HepG2 (cell line): Measurements from ENCODE around the gene ZNF416. TPM values are rescaled to one million over a fixed set of nuclear protein-coding genes. Genes with fewer than 3 reads are reported as not detected.

ENCODE experiments used
- ATF1 ChIP-seq: IDR thresholded peaks from 2 replicates; pipeline ENCODE4 v1.6.1; 2016; ENCODE audit warnings: mild to moderate bottlenecking, control low read depth
- EEA1 ChIP-seq: sonication (generic); formaldehyde crosslinking; IDR thresholded peaks from 2 replicates; pipeline ENCODE4 v1.5.1; 2020; ENCODE audit warnings: mild to moderate bottlenecking, missing genetic modification reagents, borderline replicate concordance
- ETV6 ChIP-seq: sonication (generic); formaldehyde crosslinking; conservative IDR thresholded peaks from 2 replicates; pipeline ENCODE4 v1.4.0; 2020; ENCODE audit warnings: missing genetic modification reagents
- GFI1 ChIP-seq: sonication (generic); formaldehyde crosslinking; IDR thresholded peaks from 2 replicates; pipeline ENCODE4 v1.5.0; 2020; ENCODE audit warnings: missing genetic modification reagents, mild to moderate bottlenecking, borderline replicate concordance
- GTF3A ChIP-seq: sonication (generic); formaldehyde crosslinking; conservative IDR thresholded peaks from 2 replicates; pipeline ENCODE4 v1.4.0; 2020; ENCODE audit warnings: mild to moderate bottlenecking, missing genetic modification reagents
- HBP1 ChIP-seq: IDR thresholded peaks from 2 replicates; pipeline ENCODE4 v1.6.1; 2016; ENCODE audit warnings: low read depth, control low read depth
- HCFC1 ChIP-seq: fragments of 150-350 bp; IDR thresholded peaks from 2 replicates; pipeline ENCODE4 v1.6.1; 2014; ENCODE audit warnings: low read depth, low read length
- HDAC1 ChIP-seq: sonication (generic); formaldehyde crosslinking; IDR thresholded peaks from 2 replicates; pipeline ENCODE4 v1.5.1; 2020; ENCODE audit warnings: mild to moderate bottlenecking, missing genetic modification reagents
- HNRNPH1 ChIP-seq: fragments of 200-400 bp; formaldehyde crosslinking; optimal IDR thresholded peaks from 2 replicates; pipeline ENCODE3; 2017; ENCODE audit warnings: mild to moderate bottlenecking, low read depth, low read length
- KAT8 ChIP-seq: IDR thresholded peaks from 2 replicates; pipeline ENCODE4 v1.6.1; 2016; ENCODE audit warnings: missing genetic modification reagents, missing compliant biosample characterization
- LCORL ChIP-seq, 2 experiments: fragments of 450-650 bp in 1 of 2; sonication (generic) in 1 of 2; formaldehyde crosslinking in 1 of 2; IDR thresholded peaks; 2 replicates each; pipeline versions ENCODE4 v1.5.0 to v1.6.1; 2017 to 2020; ENCODE audit warnings: antibody characterized with exemption in 1 of 2, missing genetic modification reagents in 1 of 2
- MED1 ChIP-seq: sonication (generic); formaldehyde crosslinking; IDR thresholded peaks from 2 replicates; pipeline ENCODE4 v1.4.0; 2020; ENCODE audit warnings: missing genetic modification reagents
- MTA3 ChIP-seq: sonication (generic); formaldehyde crosslinking; IDR thresholded peaks from 2 replicates; pipeline ENCODE4 v1.4.0; 2020; ENCODE audit warnings: missing genetic modification reagents
- MXI1 ChIP-seq: IDR thresholded peaks from 3 replicates; pipeline ENCODE4 v1.6.1; 2012; ENCODE audit warnings: low read depth, low read length, inconsistent platforms, borderline replicate concordance
- NAIF1 ChIP-seq: sonication (generic); formaldehyde crosslinking; IDR thresholded peaks from 2 replicates; pipeline ENCODE4 v1.5.0; 2020; ENCODE audit warnings: mild to moderate bottlenecking, missing genetic modification reagents, borderline replicate concordance
- NR2F1 ChIP-seq, 2 experiments: fragments of 450-650 bp in 1 of 2; formaldehyde crosslinking in 1 of 2; IDR thresholded peaks; 2 replicates each; pipeline versions ENCODE4 v1.5.0 to v1.6.1; 2016 to 2020; ENCODE audit warnings: mild to moderate bottlenecking in 1 of 2, missing compliant biosample characterization in 1 of 2, missing genetic modification reagents in 1 of 2, moderate library complexity in 1 of 2
- PHF20 ChIP-seq: sonication (generic); formaldehyde crosslinking; IDR thresholded peaks from 2 replicates; pipeline ENCODE4 v1.5.0; 2020; ENCODE audit warnings: mild to moderate bottlenecking, missing genetic modification reagents
- POLR2AphosphoS2 ChIP-seq: IDR thresholded peaks from 2 replicates; pipeline ENCODE4 v1.6.1; 2011; ENCODE audit warnings: low read depth, low read length, improper control_type of control experiment
- SMAD1 ChIP-seq: sonication (generic); formaldehyde crosslinking; IDR thresholded peaks from 2 replicates; pipeline ENCODE4 v1.4.0; 2020; ENCODE audit warnings: missing genetic modification reagents, low read depth, mild to moderate bottlenecking, borderline replicate concordance
- XBP1 ChIP-seq: sonication (generic); formaldehyde crosslinking; IDR thresholded peaks from 2 replicates; pipeline ENCODE4 v1.5.0; 2020; ENCODE audit warnings: missing genetic modification reagents
- ZMAT3 ChIP-seq: sonication (generic); formaldehyde crosslinking; conservative IDR thresholded peaks from 2 replicates; pipeline ENCODE4 v1.7.0; 2021; ENCODE audit warnings: missing genetic modification reagents
- ZNF30 ChIP-seq: sonication (generic); formaldehyde crosslinking; IDR thresholded peaks from 2 replicates; pipeline ENCODE4 v1.5.0; 2020; ENCODE audit warnings: mild to moderate bottlenecking, missing genetic modification reagents
- ZNF543 ChIP-seq: sonication (generic); formaldehyde crosslinking; IDR thresholded peaks from 2 replicates; pipeline ENCODE4 v1.4.0; 2020; ENCODE audit warnings: mild to moderate bottlenecking, missing genetic modification reagents
- ZNF597 ChIP-seq: sonication (generic); formaldehyde crosslinking; IDR thresholded peaks from 2 replicates; pipeline ENCODE4 v1.5.0; 2020; ENCODE audit warnings: missing genetic modification reagents
- ZNF614 ChIP-seq: IDR thresholded peaks from 2 replicates; pipeline ENCODE4 v1.6.1; 2018; ENCODE audit warnings: missing biosample characterization, missing genetic modification reagents, inconsistent platforms, borderline replicate concordance
- polyA plus RNA-seq, 8 experiments: library from polyadenylated mRNA; depleted of rRNA in 3 of 8; stranded (reverse) in 7 of 8; unstranded in 1 of 8; fragments of >200 nt; fragmentation: Illumina TruSeq in 4 of 8; extraction: Trizol in 4 of 8; gene quantifications; 2 replicates each; pipeline versions ENCODE4 v1.2.1 to v1.2.3, GENCODE V29; 2011 to 2016; ENCODE audit warnings: low read depth in 4 of 8, missing spikeins in 1 of 8, mixed read lengths in 1 of 8; ENCODE audit not compliant: insufficient read depth in 1 of 8
- total RNA-seq, 5 experiments: library from RNA; depleted of rRNA; stranded (reverse); fragments of >200 nt; fragmentation: Illumina TruSeq; extraction: Trizol; gene quantifications; 2 replicates each; pipeline ENCODE4 v1.2.3, GENCODE V29; 2016; ENCODE audit warnings: low read depth in 1 of 5
- TF ChIP-seq, protein P1 (sequence below): sonication (generic); formaldehyde crosslinking; IDR thresholded peaks from 2 replicates; pipeline ENCODE4 v1.4.0; 2020; ENCODE audit warnings: missing genetic modification reagents
- TF ChIP-seq, protein P2 (sequence below): sonication (generic); formaldehyde crosslinking; IDR thresholded peaks from 2 replicates; pipeline ENCODE4 v1.9.0; 2021; ENCODE audit warnings: missing genetic modification reagents, mild to moderate bottlenecking, borderline replicate concordance

ZNF416 gene
- total and polyA plus RNA-seq, 2 of the 13 experiments (the other 11 are each of a cell fraction or from before 2014, with no cell fraction given), result 1.5 to 5.3 TPM

DNA sequence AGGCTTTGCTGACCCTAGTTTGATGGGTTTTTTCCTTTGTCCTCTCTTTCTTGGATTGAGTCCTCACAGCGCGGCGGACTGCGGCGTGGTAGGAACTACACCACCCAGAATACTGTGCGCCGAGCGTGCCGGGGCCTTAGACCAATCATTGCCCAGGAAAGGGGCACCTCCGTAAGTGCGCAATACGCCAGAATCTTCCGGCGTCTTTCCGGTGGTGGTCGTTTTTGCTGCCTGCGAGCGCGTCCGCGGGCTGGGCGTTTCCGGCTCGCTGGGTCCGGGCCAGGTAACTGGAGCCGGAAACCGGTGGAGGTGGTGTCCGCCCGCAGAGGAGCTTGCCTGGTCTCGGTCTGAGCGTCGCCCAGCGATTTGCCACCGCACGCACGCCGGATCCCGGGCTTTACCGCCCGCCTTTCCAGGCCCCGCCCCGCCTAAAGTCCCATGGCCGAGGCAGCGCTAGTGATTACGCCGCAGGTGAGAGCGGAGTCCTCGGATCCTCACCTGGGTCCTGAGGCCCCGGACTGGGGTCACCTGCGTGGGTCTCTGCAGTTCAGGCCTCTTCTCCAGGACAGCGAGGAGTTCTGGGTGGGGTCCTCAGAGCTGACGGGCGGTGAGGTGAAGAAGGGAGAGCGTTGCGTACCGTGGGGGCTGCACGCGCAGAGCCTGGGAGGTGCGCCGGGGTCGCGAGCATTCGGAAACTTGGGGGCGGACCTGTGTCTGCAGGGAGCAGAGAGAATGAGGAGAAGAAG is 51.4 kb downstream of the ZNF416 start, which contains the start of gene ZNF549 (continued):
- TF ChIP-seq, protein P1, sequence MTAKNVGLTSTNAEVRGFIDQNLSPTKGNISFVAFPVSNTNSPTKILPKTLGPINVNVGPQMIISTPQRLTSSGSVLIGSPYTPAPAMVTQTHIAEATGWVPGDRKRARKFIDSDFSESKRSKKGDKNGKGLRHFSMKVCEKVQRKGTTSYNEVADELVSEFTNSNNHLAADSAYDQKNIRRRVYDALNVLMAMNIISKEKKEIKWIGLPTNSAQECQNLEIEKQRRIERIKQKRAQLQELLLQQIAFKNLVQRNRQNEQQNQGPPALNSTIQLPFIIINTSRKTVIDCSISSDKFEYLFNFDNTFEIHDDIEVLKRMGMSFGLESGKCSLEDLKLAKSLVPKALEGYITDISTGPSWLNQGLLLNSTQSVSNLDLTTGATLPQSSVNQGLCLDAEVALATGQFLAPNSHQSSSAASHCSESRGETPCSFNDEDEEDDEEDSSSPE, result peak; percentile 57
- TF ChIP-seq MED1 (CRISPR knock-in tag) (peak; percentile 57), HCFC1 (peak; percentile 93), ZNF543 (CRISPR knock-in tag) (peak; percentile 73; the same call in 1 of the 2 replicates), POLR2AphosphoS2 (no peak), NR2F1 (CRISPR knock-in tag; IDR thresholded peaks at IDR 0.05) (no peak), MXI1 (peak; percentile 74; the same call in 2 of the 3 replicates), HBP1 (CRISPR knock-in tag) (no peak), KAT8 (peak; percentile 96), ZNF614 (CRISPR knock-in tag) (no peak), NAIF1 (peak; percentile 81; the same call in 1 of the 2 replicates), ETV6 (CRISPR knock-in tag) (peak; percentile 22; the same call in 1 of the 2 replicates), PHF20 (CRISPR knock-in tag) (peak; percentile 96), ZMAT3 (CRISPR knock-in tag) (peak; percentile 77), EEA1 (0 out of 2 replicates have a peak, but pooled peaks have one; percentile 23), ZNF597 (CRISPR knock-in tag) (no peak), HDAC1 (CRISPR knock-in tag) (peak; percentile 88), GTF3A (CRISPR knock-in tag) (no peak), ATF1 (peak; percentile 90), HNRNPH1 (no peak), LCORL (IDR thresholded peaks at IDR 0.05) (no peak), LCORL (CRISPR knock-in tag; IDR thresholded peaks at IDR 0.05) (peak; percentile 89), SMAD1 (CRISPR knock-in tag) (no peak; the same call in 1 of the 2 replicates), ZNF30 (0 out of 2 replicates have a peak, but pooled peaks have one; percentile 19), MTA3 (CRISPR knock-in tag) (no peak), GFI1 (CRISPR knock-in tag) (peak; percentile 59; the same call in 1 of the 2 replicates), XBP1 (CRISPR knock-in tag) (no peak)
- TF ChIP-seq, protein P2, sequence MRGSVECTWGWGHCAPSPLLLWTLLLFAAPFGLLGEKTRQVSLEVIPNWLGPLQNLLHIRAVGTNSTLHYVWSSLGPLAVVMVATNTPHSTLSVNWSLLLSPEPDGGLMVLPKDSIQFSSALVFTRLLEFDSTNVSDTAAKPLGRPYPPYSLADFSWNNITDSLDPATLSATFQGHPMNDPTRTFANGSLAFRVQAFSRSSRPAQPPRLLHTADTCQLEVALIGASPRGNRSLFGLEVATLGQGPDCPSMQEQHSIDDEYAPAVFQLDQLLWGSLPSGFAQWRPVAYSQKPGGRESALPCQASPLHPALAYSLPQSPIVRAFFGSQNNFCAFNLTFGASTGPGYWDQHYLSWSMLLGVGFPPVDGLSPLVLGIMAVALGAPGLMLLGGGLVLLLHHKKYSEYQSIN, result no peak
